NB4 (cell line): ENCODE data around the gene NCLN.

Experiments used
- MYC ChIP-seq: IDR thresholded peaks from 2 replicates; pipeline ENCODE4 v1.6.1; 2011; ENCODE audit warnings: low read depth, low read length
- POLR2A ChIP-seq: IDR thresholded peaks from 2 replicates; pipeline ENCODE4 v1.6.1; 2011; ENCODE audit warnings: mild to moderate bottlenecking; ENCODE audit not compliant: insufficient read length; ENCODE audit errors: extremely low read depth
- TF ChIP-seq, protein P1 (sequence below): IDR thresholded peaks from one replicate; pipeline ENCODE4 v1.5.1; 2012; ENCODE audit warnings: low read depth, low read length
- TF ChIP-seq, protein P2 (sequence below): IDR thresholded peaks from 2 replicates; pipeline ENCODE4 v1.6.1; 2011; ENCODE audit warnings: low read depth, low read length

DNA sequence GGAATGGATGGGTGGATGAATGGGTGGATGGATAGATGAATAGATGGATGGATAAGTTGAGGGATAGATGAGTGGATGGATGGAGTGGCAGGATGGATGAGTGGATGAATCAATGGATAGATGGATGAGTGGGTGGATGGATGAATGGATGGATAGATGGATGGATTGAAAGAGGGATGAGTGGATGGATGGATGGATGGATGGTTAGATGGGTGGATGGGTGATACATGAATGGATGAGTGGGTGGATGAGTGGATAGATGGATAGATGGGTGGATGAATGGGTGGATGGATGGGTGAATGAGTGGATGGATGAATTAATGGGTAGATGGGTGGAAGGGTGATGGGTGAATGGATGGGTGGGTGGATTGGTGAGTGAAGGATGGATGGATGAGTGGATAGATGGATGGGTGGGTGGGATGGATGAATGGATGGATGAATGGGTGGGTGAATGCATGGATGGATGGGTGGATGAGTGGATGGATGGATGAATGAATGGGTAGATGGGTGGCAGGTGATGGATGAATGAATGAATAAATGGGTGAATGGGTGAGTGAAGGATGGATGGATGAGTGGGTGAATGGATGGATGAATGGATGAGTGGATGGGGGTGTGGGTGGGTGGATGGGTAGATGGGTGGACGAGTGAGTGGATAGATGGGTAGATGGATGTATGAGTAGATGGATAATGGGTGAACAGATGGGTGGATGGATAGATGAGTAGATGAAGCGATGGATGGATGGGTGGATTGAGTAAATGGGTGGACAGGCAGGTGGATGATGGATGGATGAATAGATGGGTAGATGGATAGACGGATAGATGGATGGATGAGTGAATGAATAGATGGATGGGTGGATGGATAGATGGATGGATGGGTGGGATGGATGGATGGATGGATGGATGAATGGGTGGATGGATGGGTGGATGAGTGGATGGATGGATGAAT is 32.2 kb upstream of the NCLN start:
- TF ChIP-seq, protein P1, sequence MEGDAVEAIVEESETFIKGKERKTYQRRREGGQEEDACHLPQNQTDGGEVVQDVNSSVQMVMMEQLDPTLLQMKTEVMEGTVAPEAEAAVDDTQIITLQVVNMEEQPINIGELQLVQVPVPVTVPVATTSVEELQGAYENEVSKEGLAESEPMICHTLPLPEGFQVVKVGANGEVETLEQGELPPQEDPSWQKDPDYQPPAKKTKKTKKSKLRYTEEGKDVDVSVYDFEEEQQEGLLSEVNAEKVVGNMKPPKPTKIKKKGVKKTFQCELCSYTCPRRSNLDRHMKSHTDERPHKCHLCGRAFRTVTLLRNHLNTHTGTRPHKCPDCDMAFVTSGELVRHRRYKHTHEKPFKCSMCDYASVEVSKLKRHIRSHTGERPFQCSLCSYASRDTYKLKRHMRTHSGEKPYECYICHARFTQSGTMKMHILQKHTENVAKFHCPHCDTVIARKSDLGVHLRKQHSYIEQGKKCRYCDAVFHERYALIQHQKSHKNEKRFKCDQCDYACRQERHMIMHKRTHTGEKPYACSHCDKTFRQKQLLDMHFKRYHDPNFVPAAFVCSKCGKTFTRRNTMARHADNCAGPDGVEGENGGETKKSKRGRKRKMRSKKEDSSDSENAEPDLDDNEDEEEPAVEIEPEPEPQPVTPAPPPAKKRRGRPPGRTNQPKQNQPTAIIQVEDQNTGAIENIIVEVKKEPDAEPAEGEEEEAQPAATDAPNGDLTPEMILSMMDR: no peak
- no peak for TF ChIP-seq MYC
- TF ChIP-seq, protein P2, sequence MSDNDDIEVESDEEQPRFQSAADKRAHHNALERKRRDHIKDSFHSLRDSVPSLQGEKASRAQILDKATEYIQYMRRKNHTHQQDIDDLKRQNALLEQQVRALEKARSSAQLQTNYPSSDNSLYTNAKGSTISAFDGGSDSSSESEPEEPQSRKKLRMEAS: no peak
- TF ChIP-seq POLR2A: no peak
